ENCODE data around the gene LSM10.

- TF ChIP-seq SPI1 (IDR thresholded peaks at IDR 0.05; ENCODE audit: low read depth, low read length) (no peak), POLR2A (IDR thresholded peaks at IDR 0.05; ENCODE audit: low read depth, low read length) (no peak)
Measured at GRCh38 chr1:36387141-36387949, 10.4 kb downstream of the LSM10 start.
